Measurements from ENCODE around the gene TFDP3.

TFDP3 gene

DNA sequence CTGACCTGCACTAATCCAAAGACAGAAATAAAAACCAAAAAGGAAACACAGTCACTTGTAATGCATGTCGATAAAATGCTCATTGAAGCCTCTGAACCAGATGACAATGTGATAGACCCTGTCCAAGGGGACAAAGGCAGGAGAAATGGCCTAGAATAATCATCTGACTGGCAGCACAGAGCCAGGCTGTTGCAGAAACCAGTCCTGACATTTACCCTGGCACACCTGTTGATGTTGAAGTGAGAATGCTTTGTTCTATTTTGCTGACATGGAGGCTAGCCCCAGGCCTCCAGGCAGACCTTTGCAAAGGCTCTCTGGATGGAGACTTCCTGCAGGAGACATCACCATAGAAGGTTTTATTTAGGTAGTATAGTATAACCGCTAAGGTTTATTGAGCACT lies 41.0 kb downstream of the TFDP3 start:
- Mint-ChIP-seq H3K9me3 (no peaks in the 10 kb centered on the region), H3K27ac (ENCODE audit: low read depth) (no peak overlapping the region), H3K4me1 (no peaks in the 10 kb centered on the region), H3K4me3 (no peak overlapping the region), H3K36me3 (ENCODE audit: insufficient read depth) (no peaks in the 10 kb centered on the region), H3K27me3 (no peaks in the 10 kb centered on the region)
- ATAC-seq (replicated peaks; ENCODE audit: extremely low read depth, poor library complexity, severe bottlenecking) (no peak), DNase-seq (ENCODE audit: low spot score in 2 of 2) (no peak)

DNA sequence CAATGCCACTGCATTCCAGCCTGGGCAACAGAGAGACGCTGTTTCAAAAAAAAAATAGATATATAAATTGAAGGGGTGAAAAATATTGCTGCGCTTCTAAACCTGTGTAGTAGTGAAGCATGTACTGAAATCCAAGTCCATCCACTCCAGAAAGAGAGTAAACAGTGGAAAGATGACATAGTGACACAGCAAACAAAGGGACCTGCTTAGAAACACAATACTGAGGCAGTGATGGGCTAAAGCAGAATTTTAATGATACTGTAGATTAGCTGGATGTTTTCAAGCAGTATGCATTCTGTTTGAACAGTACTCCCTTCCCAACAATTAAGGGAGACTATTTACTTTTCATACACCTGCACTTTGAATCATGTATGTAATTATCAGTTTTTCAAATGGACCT lies 42.5 kb downstream of the TFDP3 start:
- Mint-ChIP-seq H3K27ac (ENCODE audit: low read depth) (no peak overlapping the region), H3K4me1 (no peaks in the 10 kb centered on the region), H3K9me3 (no peaks in the 10 kb centered on the region), H3K36me3 (ENCODE audit: insufficient read depth) (no peaks in the 10 kb centered on the region), H3K27me3 (no peaks in the 10 kb centered on the region), H3K4me3 (no peak overlapping the region)
- DNase-seq (ENCODE audit: low spot score in 2 of 2) = no peak
- no peak for ATAC-seq (replicated peaks; ENCODE audit: extremely low read depth, poor library complexity, severe bottlenecking)

DNA sequence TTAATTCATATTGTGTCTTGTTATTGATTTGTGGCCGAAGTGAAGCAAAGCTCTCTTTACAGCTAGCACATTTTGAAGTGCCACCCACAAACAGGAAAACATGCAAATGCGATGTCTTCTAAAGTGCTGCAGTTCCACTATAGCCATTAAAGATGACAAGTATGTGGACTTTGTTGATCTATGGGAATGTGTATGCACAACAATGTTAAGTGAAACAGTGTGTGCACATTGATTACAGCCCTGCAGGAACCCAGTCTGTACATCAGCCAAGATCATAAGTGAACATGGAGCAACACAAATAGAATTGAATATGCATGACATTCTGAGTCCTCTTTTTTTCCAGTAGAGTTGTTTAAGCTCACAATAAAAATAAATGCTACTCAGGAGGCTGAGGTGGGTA lies 43.0 kb downstream of the TFDP3 start:
- DNase-seq (ENCODE audit: low spot score in 2 of 2) (no peak), ATAC-seq (replicated peaks; ENCODE audit: extremely low read depth, poor library complexity, severe bottlenecking) (no peak)
- Mint-ChIP-seq H3K9me3 (no peaks in the 10 kb centered on the region), H3K27me3 (no peaks in the 10 kb centered on the region), H3K36me3 (ENCODE audit: insufficient read depth) (no peaks in the 10 kb centered on the region), H3K27ac (ENCODE audit: low read depth) (no peak overlapping the region), H3K4me3 (no peak overlapping the region), H3K4me1 (no peaks in the 10 kb centered on the region)

DNA sequence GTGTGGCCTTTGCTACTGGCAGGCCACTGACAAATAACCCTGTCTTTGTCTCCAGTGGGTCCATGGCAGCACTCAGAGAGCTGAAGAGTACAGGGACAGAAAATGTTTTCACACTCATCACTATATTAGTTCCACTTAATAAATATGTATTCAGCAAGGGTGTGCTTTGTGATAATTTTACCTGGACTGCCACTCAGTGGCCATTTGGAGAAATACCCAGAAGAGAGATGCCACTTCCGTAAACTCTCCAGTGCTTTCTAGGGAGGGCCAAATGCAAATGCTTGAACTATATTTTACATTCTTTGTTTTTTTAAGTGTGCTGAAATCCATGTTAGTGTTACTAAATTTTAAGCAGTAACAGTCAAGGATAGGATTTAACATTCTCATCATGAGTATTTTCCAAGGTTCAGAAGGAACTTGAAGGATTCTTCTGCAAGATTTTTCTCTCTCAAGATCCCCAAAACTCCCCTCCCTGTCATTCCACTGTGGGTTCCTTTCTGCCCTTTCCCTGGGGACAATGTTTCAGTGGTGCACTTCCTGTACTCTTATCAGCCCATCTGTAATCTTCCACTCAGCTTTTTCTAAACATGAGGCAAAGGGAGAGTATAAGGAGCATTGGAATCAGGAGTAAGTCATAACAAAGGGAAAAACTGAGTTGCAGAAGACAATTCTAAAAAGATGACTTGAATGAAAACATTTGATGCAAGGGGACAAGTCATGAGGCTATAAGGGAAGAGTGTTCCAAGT lies 46.0 kb downstream of the TFDP3 start:
- ATAC-seq (replicated peaks; ENCODE audit: extremely low read depth, poor library complexity, severe bottlenecking) (no peak), DNase-seq (ENCODE audit: low spot score in 2 of 2) (no peak)
- Mint-ChIP-seq H3K9me3 (no peaks in the 10 kb centered on the region), H3K36me3 (ENCODE audit: insufficient read depth) (no peaks in the 10 kb centered on the region), H3K4me3 (no peak overlapping the region), H3K27me3 (no peaks in the 10 kb centered on the region), H3K4me1 (no peaks in the 10 kb centered on the region), H3K27ac (ENCODE audit: low read depth) (no peak overlapping the region)
